Measurements from ENCODE around the gene BTN2A1. TPM values are rescaled to one million over a fixed set of nuclear protein-coding genes. Genes with fewer than 3 reads are reported as not detected.
"Not testable (repeated sequence)": the region's sequence is repeated elsewhere in the genome, so short reads cannot be mapped to it uniquely, and the experiment has no call there.

The BTN2A1 gene
- total and polyA plus RNA-seq, 7 experiments from 2014 or later, result 9.7 to 54.6 (median 29.7) TPM

DNA sequence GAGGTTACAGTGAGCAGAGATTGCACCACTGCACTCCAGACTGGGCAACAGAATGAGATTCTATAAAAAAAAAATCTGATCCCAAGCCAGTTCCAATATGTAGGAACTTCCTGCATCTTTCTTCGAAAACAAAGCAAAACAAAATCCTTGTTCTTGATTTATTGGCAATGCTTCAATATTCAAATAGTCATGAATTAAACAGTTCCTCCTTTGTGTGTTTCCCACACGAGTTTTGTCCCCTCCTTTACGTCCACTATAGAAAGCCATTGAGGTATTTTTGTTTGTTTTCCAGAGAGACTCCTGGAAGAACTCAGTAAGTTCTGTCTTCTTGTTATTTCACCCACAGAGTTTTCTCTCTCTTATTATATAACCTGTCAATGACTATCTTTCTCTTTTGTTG is 49.9 kb downstream of the BTN2A1 start:
- peaks cover 0 to 2% (median 0%) of the 10 kb centered on the region in 11 donors for H3K9me3 Mint-ChIP-seq
- intact Hi-C loops (cut with micrococcal nuclease), result no loop called here
- ChIA-PET CTCF (no interaction called here), POLR2A (no interaction called here)
- H3K4me3 Mint-ChIP-seq, result no peak overlapping the region
- H3K27me3 Mint-ChIP-seq, result peaks cover 8 to 33% (median 11%) of the 10 kb centered on the region in 5 donors
- Histone ChIP-seq H3K27ac (ENCODE audit: low read depth, low read length) (no peak overlapping the region), H3K4me1 (ENCODE audit: control insufficient read depth in 2 of 2, insufficient read depth in 2 of 2, low read length in 2 of 2) (no peaks in the 10 kb centered on the region), H3K27me3 (ENCODE audit: control insufficient read depth in 2 of 2, insufficient read depth in 2 of 2, low read length in 2 of 2) (peaks cover 6 to 9% of the 10 kb centered on the region in 2 donors), H3K36me3 (ENCODE audit: control insufficient read depth in 2 of 3, insufficient read depth in 3 of 3, low read length in 3 of 3) (no peaks in the 10 kb centered on the region), H3K9me3 (ENCODE audit: control insufficient read depth in 2 of 3, low read length in 3 of 3) (no peaks in the 10 kb centered on the region), H3K4me3 (ENCODE audit: low read length) (no peak overlapping the region)
- H3K36me3 Mint-ChIP-seq, result no peaks in the 10 kb centered on the region
- DNase-seq (no peak), ATAC-seq (no peak)
- H3K27ac Mint-ChIP-seq, result no peak overlapping the region
- H3K4me1 Mint-ChIP-seq, result peaks cover 0 to 1% (median 0%) of the 10 kb centered on the region in 7 donors

DNA sequence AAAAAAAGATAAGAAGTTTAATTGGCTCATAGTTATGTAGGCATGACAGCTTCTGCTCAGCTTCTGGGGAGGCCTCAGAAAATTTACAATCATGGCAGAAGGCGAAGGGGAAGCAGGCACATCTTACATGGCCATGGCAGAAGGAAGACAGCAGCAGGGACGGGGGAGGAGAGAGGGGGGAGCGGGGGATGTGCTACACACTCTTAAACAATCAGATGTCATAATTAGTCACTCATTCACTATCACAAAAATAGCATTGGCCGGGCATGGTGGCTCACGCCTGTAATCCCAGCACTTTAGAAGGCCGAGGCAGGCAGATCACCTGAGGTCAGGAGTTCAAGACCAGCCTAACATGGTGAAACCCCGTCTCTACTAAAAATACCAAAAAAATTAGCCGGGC is 53.3 kb downstream of the BTN2A1 start:
- H3K27ac ChIP-seq (ENCODE audit: low read depth, low read length); intact Hi-C loops (cut with micrococcal nuclease); CTCF ChIA-PET; H3K9me3 ChIP-seq (ENCODE audit: control insufficient read depth in 2 of 3, low read length in 3 of 3); H3K27me3 ChIP-seq (ENCODE audit: control insufficient read depth in 2 of 2, insufficient read depth in 2 of 2, low read length in 2 of 2); H3K4me3 ChIP-seq (ENCODE audit: low read length); H3K27ac Mint-ChIP-seq; H3K36me3 Mint-ChIP-seq; H3K4me1 ChIP-seq (ENCODE audit: control insufficient read depth in 2 of 2, insufficient read depth in 2 of 2, low read length in 2 of 2); H3K4me3 Mint-ChIP-seq; H3K36me3 ChIP-seq (ENCODE audit: control insufficient read depth in 2 of 3, insufficient read depth in 3 of 3, low read length in 3 of 3); H3K4me1 Mint-ChIP-seq; DNase-seq; ATAC-seq; H3K9me3 Mint-ChIP-seq: not testable (repeated sequence)
- POLR2A ChIA-PET, result interaction anchor here (1.4 kb wide), 1 partner anchor 9 kb away, joined by 3 read pairs; no protein-coding TSS in a partner anchor
- peaks cover 0 to 21% (median 0%) of the 10 kb centered on the region in 5 donors for H3K27me3 Mint-ChIP-seq

DNA sequence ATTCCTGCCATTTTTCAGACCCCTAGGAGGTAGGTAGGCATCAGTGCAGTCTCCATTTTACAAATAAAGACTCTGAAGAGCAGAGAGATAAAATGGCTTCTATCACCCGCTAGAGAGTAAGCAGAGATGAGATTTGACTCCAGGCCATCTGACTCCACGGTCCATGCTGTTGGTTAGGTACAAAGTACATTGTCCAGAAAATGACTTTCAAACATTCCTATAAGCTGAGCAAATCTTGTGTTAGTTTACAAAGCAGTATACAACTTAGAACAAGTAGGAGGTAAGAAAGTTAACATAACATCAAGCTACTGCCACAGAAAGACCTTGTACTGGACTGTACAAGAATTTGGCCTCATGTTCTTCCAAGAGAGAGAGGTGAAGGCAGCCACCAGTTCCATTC is 57.2 kb downstream of the BTN2A1 start:
- H3K4me1 ChIP-seq (ENCODE audit: control insufficient read depth in 2 of 2, insufficient read depth in 2 of 2, low read length in 2 of 2), result peaks cover 3% of the 10 kb centered on the region in 2 donors
- H3K36me3 ChIP-seq (ENCODE audit: control insufficient read depth in 2 of 3, insufficient read depth in 3 of 3, low read length in 3 of 3), result no peaks in the 10 kb centered on the region
- no peak for ATAC-seq
- intact Hi-C loops (cut with micrococcal nuclease), result no loop called here
- no peak for DNase-seq
- no peaks in the 10 kb centered on the region for H3K9me3 ChIP-seq (ENCODE audit: control insufficient read depth in 2 of 3, low read length in 3 of 3)
- Mint-ChIP-seq H3K27ac (no peak overlapping the region), H3K4me1 (peaks cover 0 to 5% (median 3%) of the 10 kb centered on the region in 7 donors), H3K27me3 (peaks cover 0 to 5% (median 0%) of the 10 kb centered on the region in 5 donors), H3K36me3 (no peaks in the 10 kb centered on the region), H3K9me3 (no peaks in the 10 kb centered on the region), H3K4me3 (no peak overlapping the region)
- ChIA-PET POLR2A (interaction anchor here (1.2 to 1.3 kb wide), 2 partner anchors 23 to 41 kb away, joined by 3 to 5 read pairs; partner anchors contain the start of gene HMGN4), CTCF (no interaction called here)
- H3K27ac ChIP-seq (ENCODE audit: low read depth, low read length), result no peak overlapping the region
- H3K4me3 ChIP-seq (ENCODE audit: low read length), result no peak overlapping the region
- H3K27me3 ChIP-seq (ENCODE audit: control insufficient read depth in 2 of 2, insufficient read depth in 2 of 2, low read length in 2 of 2), result peaks cover 0 to 3% of the 10 kb centered on the region in 2 donors

DNA sequence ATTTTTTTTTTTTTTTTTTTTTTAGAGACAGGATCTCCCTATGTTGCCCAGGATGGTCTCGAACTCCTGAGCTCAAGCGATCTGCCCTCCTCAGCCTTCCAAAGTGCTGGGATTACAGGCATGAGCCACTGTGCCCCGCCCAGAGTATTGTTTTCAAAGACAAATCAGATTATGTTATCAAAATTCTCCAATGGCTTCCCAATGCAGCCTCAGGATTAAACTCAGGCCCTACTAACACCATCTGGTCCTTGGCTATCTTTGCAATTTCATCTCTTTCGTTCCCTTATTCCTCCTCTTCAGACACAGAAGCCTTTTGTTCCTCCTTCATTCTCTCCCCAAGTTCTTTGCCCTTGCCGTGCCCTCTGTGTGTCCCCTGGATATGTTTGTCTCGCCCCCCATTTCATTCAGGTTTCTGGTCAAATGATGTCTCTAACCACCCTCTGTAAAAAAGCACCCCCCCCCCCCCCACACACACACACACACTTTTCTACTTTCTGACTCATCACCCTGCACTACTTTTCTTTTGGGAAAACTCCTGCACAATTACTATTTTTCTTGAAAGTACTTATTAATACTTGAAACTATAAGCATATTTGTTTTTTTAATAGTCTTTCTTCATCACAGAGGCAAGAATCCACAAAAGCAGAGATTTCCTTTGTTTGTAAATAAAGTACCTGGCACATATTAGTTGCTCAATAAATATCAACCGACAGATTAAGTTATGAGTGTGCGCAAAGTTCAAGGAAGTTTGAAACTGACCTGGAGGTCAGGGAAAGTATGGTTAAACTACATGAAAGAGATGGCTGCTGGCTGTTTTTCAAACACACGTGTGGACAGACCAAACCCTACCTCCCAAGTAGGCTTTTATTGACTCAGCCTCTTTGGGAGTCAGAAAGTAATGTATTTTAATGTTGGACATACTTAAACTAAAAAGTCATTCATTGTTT is 59.0 kb downstream of the BTN2A1 start:
- Mint-ChIP-seq H3K4me1 (peaks cover 6 to 16% (median 15%) of the 10 kb centered on the region in 7 donors), H3K27ac (no peak overlapping the region), H3K27me3 (peaks cover 0 to 5% (median 0%) of the 10 kb centered on the region in 5 donors), H3K9me3 (peaks cover 0 to 9% (median 0%) of the 10 kb centered on the region in 11 donors), H3K36me3 (peaks cover 0 to 5% (median 0%) of the 10 kb centered on the region in 5 donors), H3K4me3 (no peak overlapping the region)
- no peak overlapping the region for H3K27ac ChIP-seq (ENCODE audit: low read depth, low read length)
- intact Hi-C loops (cut with micrococcal nuclease), result no loop called here
- ATAC-seq (no peak), DNase-seq (no peak)
- H3K4me1 ChIP-seq (ENCODE audit: control insufficient read depth in 2 of 2, insufficient read depth in 2 of 2, low read length in 2 of 2), result peaks cover 8% of the 10 kb centered on the region in 2 donors
- ChIA-PET CTCF (no interaction called here), POLR2A (no interaction called here)
- H3K36me3 ChIP-seq (ENCODE audit: control insufficient read depth in 2 of 3, insufficient read depth in 3 of 3, low read length in 3 of 3), result no peaks in the 10 kb centered on the region
- no peak overlapping the region for H3K4me3 ChIP-seq (ENCODE audit: low read length)
- H3K9me3 ChIP-seq (ENCODE audit: control insufficient read depth in 2 of 3, low read length in 3 of 3), result no peaks in the 10 kb centered on the region
- H3K27me3 ChIP-seq (ENCODE audit: control insufficient read depth in 2 of 2, insufficient read depth in 2 of 2, low read length in 2 of 2), result peaks cover 0 to 2% of the 10 kb centered on the region in 2 donors

Other genes starting within 250 kb of the BTN2A1 start
- 100 to 1,000 TPM; 131 to 274 (median 180) TPM for gene BTN3A2, start 92.8 kb upstream of the BTN2A1 start, total RNA-seq
- 100 to 1,000 TPM; 113 to 142 TPM for gene BTN3A2, start 92.8 kb upstream of the BTN2A1 start, polyA plus RNA-seq
- 10 to 100 TPM; 19.8 to 22.3 (median 20.2) TPM for gene BTN2A2, start 74.8 kb upstream of the BTN2A1 start, total RNA-seq
- gene BTN2A2, start 74.8 kb upstream of the BTN2A1 start, polyA plus RNA-seq, result 1 to 10 TPM; 3.4 to 4.4 TPM
- 100 to 1,000 TPM; 122 to 242 (median 235) TPM for gene BTN3A1, start 55.7 kb upstream of the BTN2A1 start, total RNA-seq
- 10 to 100 TPM; 41.5 to 64.6 TPM for gene BTN3A1, start 55.7 kb upstream of the BTN2A1 start, polyA plus RNA-seq
- 100 to 1,000 TPM in 3 of 5 experiments, 10 to 100 TPM in 2; 79.1 to 183 (median 119) TPM for gene BTN3A3, start 17.5 kb upstream of the BTN2A1 start, total RNA-seq
- gene BTN3A3, start 17.5 kb upstream of the BTN2A1 start, polyA plus RNA-seq, result 10 to 100 TPM; 71.4 to 96.2 TPM
- not detected for gene BTN1A1, start 42.3 kb downstream of the BTN2A1 start, total RNA-seq
- not detected for gene BTN1A1, start 42.3 kb downstream of the BTN2A1 start, polyA plus RNA-seq
- gene HMGN4, start 80.4 kb downstream of the BTN2A1 start, total RNA-seq, result 10 to 100 TPM; 37.6 to 96.0 (median 81.7) TPM
- 100 to 1,000 TPM; 122 to 154 TPM for gene HMGN4, start 80.4 kb downstream of the BTN2A1 start, polyA plus RNA-seq
- gene ABT1, start 139.0 kb downstream of the BTN2A1 start, total RNA-seq, result 10 to 100 TPM; 23.3 to 37.5 (median 35.0) TPM
- 10 to 100 TPM; 39.4 to 44.8 TPM for gene ABT1, start 139.0 kb downstream of the BTN2A1 start, polyA plus RNA-seq
- gene ZNF322, start 201.8 kb downstream of the BTN2A1 start, total RNA-seq, result 10 to 100 TPM in 3 of 5 experiments, 1 to 10 TPM in 2; 5.3 to 23.1 (median 15.4) TPM
- 1 to 10 TPM; 5.1 to 7.1 TPM for gene ZNF322, start 201.8 kb downstream of the BTN2A1 start, polyA plus RNA-seq

Measured in naive thymus-derived CD4-positive, alpha-beta T cell (primary cell).